HG03575 (cell line): ENCODE measurements around the gene CLEC16A.

Experiments used
- ATAC-seq: cut with Tn5 transposase; IDR thresholded peaks from one replicate; pipeline ENCODE4 v1.9.1; 2021; ENCODE audit not compliant: unreplicated experiment, insufficient number of reproducible peaks, low FRiP score; ENCODE audit errors: extremely low read depth

Gene CLEC16A

GRCh38 chr16:11114366-11115164, 170.2 kb downstream of the CLEC16A start:
- ATAC-seq: no peak

GRCh38 chr16:11117576-11118211, 173.3 kb downstream of the CLEC16A start:
- no peak for ATAC-seq

- ATAC-seq: no peak
Observed at GRCh38 chr16:11118479-11118878, 174.1 kb downstream of the CLEC16A start.

GRCh38 chr16:11121083-11121608, 176.8 kb downstream of the CLEC16A start:
- ATAC-seq: no peak

- ATAC-seq: no peak
Observed at GRCh38 chr16:11121914-11122692, 177.7 kb downstream of the CLEC16A start.

GRCh38 chr16:11123666-11124065, 179.3 kb downstream of the CLEC16A start:
- no peak for ATAC-seq

- no peak for ATAC-seq
Observed at GRCh38 chr16:11125936-11126335, 181.6 kb downstream of the CLEC16A start.

GRCh38 chr16:11126399-11127054, 182.2 kb downstream of the CLEC16A start:
- ATAC-seq: no peak

GRCh38 chr16:11127610-11128195, 183.3 kb downstream of the CLEC16A start:
- no peak for ATAC-seq

- ATAC-seq: no peak
Observed at GRCh38 chr16:11128211-11129141, 184.1 kb downstream of the CLEC16A start.

GRCh38 chr16:11129378-11129781, 185.0 kb downstream of the CLEC16A start:
- no peak for ATAC-seq

- no peak for ATAC-seq
Observed at GRCh38 chr16:11130978-11131665, 186.8 kb downstream of the CLEC16A start.

GRCh38 chr16:11131706-11132105, 187.3 kb downstream of the CLEC16A start:
- ATAC-seq: no peak

- ATAC-seq: no peak
Observed at GRCh38 chr16:11133344-11133943, 189.1 kb downstream of the CLEC16A start.

- no peak for ATAC-seq
Observed at GRCh38 chr16:11134722-11135463, 190.5 kb downstream of the CLEC16A start.

GRCh38 chr16:11135464-11135973, 191.2 kb downstream of the CLEC16A start:
- no peak for ATAC-seq
